Stomach (tissue), 9 donors: ENCODE results near the gene GPR158. TPM values are rescaled to one million over a fixed set of nuclear protein-coding genes. Genes with fewer than 3 reads are reported as not detected.

Experiments
- DNase-seq, 2 donors: peaks; one replicate each; pipeline versions ENCODE4 v3.0.0 to v3.0.0-alpha.2; 2013 to 2019
- H3K27ac ChIP-seq, 5 donors: fragments of 200-600 bp in 4 of 5; sonication (generic) in 4 of 5; one replicate each; pipeline ENCODE4 v1.5.1; 2013 to 2019; ENCODE audit warnings: mild to moderate bottlenecking in 1 of 5, moderate library complexity in 1 of 5
- H3K27me3 ChIP-seq, 3 donors: fragments of 200-600 bp; sonication (generic); one replicate each; pipeline ENCODE4 v1.5.1; 2017 to 2019; ENCODE audit warnings: mixed run types in 1 of 3
- H3K36me3 ChIP-seq, 4 donors: fragments of 200-600 bp; sonication (generic); 1 replicate in 3 of 4; 2 replicates in 1 of 4; pipeline ENCODE4 v1.5.1; 2016 to 2019
- H3K4me1 ChIP-seq, 4 donors: fragments of 200-600 bp; sonication (generic); one replicate each; pipeline ENCODE4 v1.5.1; 2016 to 2019
- H3K4me3 ChIP-seq, 4 donors: fragments of 200-600 bp; sonication (generic) in 3 of 4; one replicate each; pipeline ENCODE4 v1.5.1; 2016 to 2019; ENCODE audit warnings: mild to moderate bottlenecking in 1 of 4
- H3K9me3 ChIP-seq, 4 donors: fragments of 200-600 bp; sonication (generic); one replicate each; pipeline ENCODE4 v1.5.1; 2016 to 2019
- EP300 ChIP-seq: sonication (generic); formaldehyde crosslinking; IDR thresholded peaks from one replicate; pipeline ENCODE4 v1.6.1; 2017; ENCODE audit warnings: antibody characterized with exemption
- POLR2A ChIP-seq, 4 donors: fragments of 450-650 bp; IDR thresholded peaks; one replicate each; pipeline ENCODE4 v1.6.1; 2016; ENCODE audit warnings: antibody characterized with exemption in 4 of 4, control low read depth in 2 of 4, mild to moderate bottlenecking in 1 of 4, moderate library complexity in 1 of 4
- POLR2AphosphoS5 ChIP-seq, 3 donors: sonication (generic); formaldehyde crosslinking; IDR thresholded peaks; one replicate each; pipeline ENCODE4 v1.6.1; 2016; ENCODE audit warnings: antibody characterized with exemption in 3 of 3
- WGBS, 5 donors: extraction: QIAGEN DNeasy Blood & Tissue Kit in 3 of 5; methylation state at CpG; one replicate each; pipeline versions ENCODE4 v1.1.5 to v1.1.7; 2013 to 2018; 5-methylcytosine and 5-hydroxymethylcytosine counted together
- intact Hi-C: fragments of 100-400 bp; cut with DNase I; formaldehyde crosslinking; loops from one replicate; pipeline ENCODE4 v1.15.1; 2023; ENCODE audit warnings: low total_unique reads
- polyA plus RNA-seq, 3 donors: library from polyadenylated mRNA; stranded (reverse); fragments of 200-250 nt; gene quantifications; one replicate each; pipeline ENCODE4 v1.2.3, GENCODE V29; 2013
- total RNA-seq, 5 donors: library from RNA; depleted of rRNA; stranded (reverse); fragments of >200 nt; gene quantifications; one replicate each; pipeline versions ENCODE4 v1.1.0 to v1.2.3, GENCODE V29; 2014 to 2016
- TF ChIP-seq, protein P1 (sequence below), 7 experiments: fragments of 450-650 bp in 4 of 7; fragments of 200-600 bp in 3 of 7; sonication (generic) in 3 of 7; IDR thresholded peaks; one replicate each; pipeline ENCODE4 v1.5.1; 2016 to 2019; ENCODE audit warnings: antibody characterized with exemption in 7 of 7, control low read depth in 2 of 7, mild to moderate bottlenecking in 1 of 7
- donor health status: healthy with polysubstance abuse.
- donor health status: Bipolar disorder and iron deficiency.
- donor health status: healthy.

GPR158 gene
- total and polyA plus RNA-seq, 8 donors: 0.05 to 1.1 (median 0.20) TPM; not detected in 4

DNA sequence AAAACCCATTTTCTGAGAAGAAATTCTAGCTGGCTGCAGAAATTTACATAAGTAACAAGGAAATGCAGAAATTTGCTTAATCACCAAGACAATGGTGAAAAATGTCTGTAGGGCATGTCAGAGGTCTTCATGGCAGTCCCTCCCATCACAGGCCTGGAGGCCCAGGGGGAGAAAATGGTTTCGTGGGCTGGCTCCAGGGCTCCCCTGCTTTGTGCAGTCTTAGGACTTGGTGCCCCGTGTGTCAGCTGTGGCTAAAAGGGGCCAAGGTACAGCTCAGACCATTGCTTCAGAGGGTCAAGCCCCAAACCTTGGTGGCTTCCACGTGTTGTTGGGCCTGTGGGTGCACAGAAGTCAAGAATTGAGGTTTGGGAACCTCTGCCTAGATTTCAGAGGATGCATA, 215.9 kb downstream of the GPR158 start:
- intact Hi-C loops: no loop called here
- Histone ChIP-seq H3K4me3 (no peak overlapping the region), H3K27me3 (no peaks in the 10 kb centered on the region), H3K9me3 (peaks cover 13 to 48% (median 29%) of the 10 kb centered on the region in 4 donors), H3K4me1 (no peaks in the 10 kb centered on the region), H3K36me3 (no peaks in the 10 kb centered on the region), H3K27ac (no peak overlapping the region)
- WGBS, 5 donors: 58 to 68% (median 66%) methylated on average over 3 of the region's 3 CpGs
- TF ChIP-seq, protein P1, sequence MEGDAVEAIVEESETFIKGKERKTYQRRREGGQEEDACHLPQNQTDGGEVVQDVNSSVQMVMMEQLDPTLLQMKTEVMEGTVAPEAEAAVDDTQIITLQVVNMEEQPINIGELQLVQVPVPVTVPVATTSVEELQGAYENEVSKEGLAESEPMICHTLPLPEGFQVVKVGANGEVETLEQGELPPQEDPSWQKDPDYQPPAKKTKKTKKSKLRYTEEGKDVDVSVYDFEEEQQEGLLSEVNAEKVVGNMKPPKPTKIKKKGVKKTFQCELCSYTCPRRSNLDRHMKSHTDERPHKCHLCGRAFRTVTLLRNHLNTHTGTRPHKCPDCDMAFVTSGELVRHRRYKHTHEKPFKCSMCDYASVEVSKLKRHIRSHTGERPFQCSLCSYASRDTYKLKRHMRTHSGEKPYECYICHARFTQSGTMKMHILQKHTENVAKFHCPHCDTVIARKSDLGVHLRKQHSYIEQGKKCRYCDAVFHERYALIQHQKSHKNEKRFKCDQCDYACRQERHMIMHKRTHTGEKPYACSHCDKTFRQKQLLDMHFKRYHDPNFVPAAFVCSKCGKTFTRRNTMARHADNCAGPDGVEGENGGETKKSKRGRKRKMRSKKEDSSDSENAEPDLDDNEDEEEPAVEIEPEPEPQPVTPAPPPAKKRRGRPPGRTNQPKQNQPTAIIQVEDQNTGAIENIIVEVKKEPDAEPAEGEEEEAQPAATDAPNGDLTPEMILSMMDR (IDR thresholded peaks at IDR 0.05): no peak
- TF ChIP-seq POLR2AphosphoS5 (IDR thresholded peaks at IDR 0.05) (no peak), EP300 (no peak), POLR2A (IDR thresholded peaks at IDR 0.05) (no peak)
- no peak for DNase-seq

DNA sequence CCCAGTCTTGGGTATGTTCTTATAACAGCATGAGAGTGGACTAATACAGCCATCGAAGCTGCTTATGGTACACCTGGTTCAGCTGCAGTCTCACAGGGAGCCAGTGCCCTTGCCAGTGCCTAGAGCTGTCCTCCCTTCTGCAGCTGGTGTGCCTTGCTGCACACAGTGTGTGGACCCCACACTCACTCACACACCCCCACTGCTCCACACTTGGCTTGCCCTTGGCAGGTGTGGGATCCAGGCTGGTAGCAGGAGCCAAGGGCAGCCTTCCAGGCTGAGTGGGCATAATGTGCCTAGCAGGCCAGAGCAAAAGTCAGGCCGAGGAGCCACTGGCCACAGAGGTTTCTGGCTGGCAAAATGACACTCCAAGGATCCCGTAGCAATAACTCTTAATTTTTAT, 217.3 kb downstream of the GPR158 start:
- H3K27me3 ChIP-seq: no peaks in the 10 kb centered on the region
- H3K9me3 ChIP-seq: peaks cover 13 to 36% (median 29%) of the 10 kb centered on the region in 4 donors
- H3K4me3 ChIP-seq: no peak overlapping the region
- H3K36me3 ChIP-seq: no peaks in the 10 kb centered on the region
- TF ChIP-seq POLR2A (IDR thresholded peaks at IDR 0.05) (no peak), EP300 (no peak), POLR2AphosphoS5 (IDR thresholded peaks at IDR 0.05) (no peak)
- TF ChIP-seq, protein P1 (IDR thresholded peaks at IDR 0.05): no peak
- H3K27ac ChIP-seq: no peak overlapping the region
- no peaks in the 10 kb centered on the region for H3K4me1 ChIP-seq
- intact Hi-C loops: no loop called here
- DNase-seq: no peak
- 64 to 94% (median 79%) methylated on average over 3 of the region's 3 CpGs for WGBS, 5 donors

GRCh38 chr10:25393621-25394020, 218.8 kb downstream of the GPR158 start:
- no peaks in the 10 kb centered on the region for H3K36me3 ChIP-seq
- peaks cover 13 to 28% (median 23%) of the 10 kb centered on the region in 4 donors for H3K9me3 ChIP-seq
- no peaks in the 10 kb centered on the region for H3K4me1 ChIP-seq
- no peaks in the 10 kb centered on the region for H3K27me3 ChIP-seq
- no peak for DNase-seq
- intact Hi-C loops: no loop called here
- H3K27ac ChIP-seq: no peak overlapping the region
- TF ChIP-seq, protein P1 (IDR thresholded peaks at IDR 0.05): no peak
- TF ChIP-seq POLR2AphosphoS5 (IDR thresholded peaks at IDR 0.05): no peak
- no peak for TF ChIP-seq EP300
- TF ChIP-seq POLR2A (IDR thresholded peaks at IDR 0.05): no peak
- 44 to 53% (median 51%) methylated on average over 2 of the region's 2 CpGs for WGBS, 5 donors
- no peak overlapping the region for H3K4me3 ChIP-seq

DNA sequence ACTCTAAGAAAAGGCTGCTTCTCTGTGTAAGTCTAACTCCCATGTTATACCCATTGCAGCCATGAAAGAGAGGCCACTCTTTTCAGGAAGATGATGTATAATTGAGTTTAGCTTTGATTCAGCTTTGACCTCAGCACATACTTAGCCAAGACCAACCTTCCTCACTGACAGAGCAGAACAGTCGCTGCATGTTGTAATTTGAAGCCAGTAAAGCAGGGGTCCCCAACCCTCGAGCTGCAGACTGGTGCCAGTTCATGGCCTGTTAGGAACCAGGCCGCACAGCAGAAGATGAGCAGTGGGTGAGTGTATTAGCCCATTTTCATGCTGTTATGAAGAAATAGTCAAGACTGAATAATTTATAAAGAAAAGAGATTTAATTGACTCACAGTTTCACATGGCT, 223.9 kb downstream of the GPR158 start:
- Histone ChIP-seq H3K27me3 (no peaks in the 10 kb centered on the region), H3K36me3 (no peaks in the 10 kb centered on the region), H3K4me3 (no peak overlapping the region), H3K4me1 (no peaks in the 10 kb centered on the region), H3K27ac (no peak overlapping the region), H3K9me3 (no peaks in the 10 kb centered on the region)
- intact Hi-C loops: no loop called here
- TF ChIP-seq, protein P1 (IDR thresholded peaks at IDR 0.05): no peak
- no peak for TF ChIP-seq EP300
- TF ChIP-seq POLR2AphosphoS5 (IDR thresholded peaks at IDR 0.05): no peak
- TF ChIP-seq POLR2A (IDR thresholded peaks at IDR 0.05): no peak
- 28 to 51% (median 45%) methylated on average over 3 of the region's 3 CpGs for WGBS, 5 donors
- DNase-seq: no peak
